Measurements from ENCODE around the gene BTBD16.

GRCh38 chr10:122350893-122351292 lies 79.8 kb downstream of the BTBD16 start:
- TF ChIP-seq KIAA2018 (CRISPR knock-in tag; IDR thresholded peaks at IDR 0.05; ENCODE audit: borderline replicate concordance) (no peak), NFIC (IDR thresholded peaks at IDR 0.05; ENCODE audit: low read length) (no peak), CTCF (CRISPR knock-in tag; IDR thresholded peaks at IDR 0.05) (no peak), EZH2 (conservative IDR thresholded peaks at IDR 0.05; ENCODE audit: low read depth, low read length) (no peak), SMC3 (IDR thresholded peaks at IDR 0.05; ENCODE audit: low read length) (no peak), KDM1A (CRISPR knock-in tag; IDR thresholded peaks at IDR 0.05) (no peak), POLR2AphosphoS5 (IDR thresholded peaks at IDR 0.05; ENCODE audit: low read depth, low read length) (no peak), RFX5 (IDR thresholded peaks at IDR 0.05; ENCODE audit: low read depth, low read length) (no peak), ELF4 (CRISPR knock-in tag; IDR thresholded peaks at IDR 0.05; ENCODE audit: borderline replicate concordance) (no peak), SKIL (CRISPR knock-in tag; IDR thresholded peaks at IDR 0.05; ENCODE audit: borderline replicate concordance) (no peak), TIGD3 (CRISPR knock-in tag; IDR thresholded peaks at IDR 0.05; ENCODE audit: borderline replicate concordance) (no peak)

All from HepG2 (cell line).